PFSK-1 (cell line): ENCODE data around the gene DRD2.

Source experiments
- FOXP2 ChIP-seq: optimal IDR thresholded peaks from 2 replicates; pipeline ENCODE3; 2011; ENCODE audit warnings: borderline replicate concordance, control low read depth, inconsistent platforms; ENCODE audit not compliant: insufficient read depth; ENCODE audit errors: extremely low read length, extremely low read depth
- POLR2AphosphoS5 ChIP-seq: IDR thresholded peaks from 2 replicates; pipeline ENCODE4 v1.6.1; 2012; ENCODE audit warnings: low read depth, mild to moderate bottlenecking, control low read depth, low read length, moderate library complexity
- REST ChIP-seq, 2 experiments: IDR thresholded peaks; 2 replicates each; pipeline versions ENCODE4 v1.6.1 to v1.8.0; 2011 to 2012; ENCODE audit warnings: low read depth in 2 of 2, low read length in 2 of 2, control low read depth in 1 of 2, inconsistent platforms in 1 of 2, mild to moderate bottlenecking in 1 of 2, moderate library complexity in 1 of 2; ENCODE audit not compliant: insufficient read depth in 1 of 2
- SIN3A ChIP-seq: IDR thresholded peaks from 2 replicates; pipeline ENCODE4 v1.6.1; 2012; ENCODE audit warnings: mild to moderate bottlenecking, low read length, moderate library complexity, borderline replicate concordance; ENCODE audit not compliant: insufficient read depth
- TAF1 ChIP-seq: IDR thresholded peaks from 2 replicates; pipeline ENCODE4 v1.6.1; 2012; ENCODE audit warnings: low read length, control low read depth, borderline replicate concordance; ENCODE audit not compliant: insufficient read depth

DRD2 gene

GRCh38 chr11:113396690-113397089 is 78.5 kb downstream of the DRD2 start:
- TF ChIP-seq SIN3A = no peak
- no peak for TF ChIP-seq FOXP2
- no peak for TF ChIP-seq POLR2AphosphoS5
- no peak for TF ChIP-seq TAF1
- TF ChIP-seq REST (IDR thresholded peaks at IDR 0.05; ENCODE audit: insufficient read depth in 1 of 2, low read depth in 2 of 2, low read length in 2 of 2) = no peak

- TF ChIP-seq SIN3A = no peak
- TF ChIP-seq POLR2AphosphoS5 = no peak
- no peak for TF ChIP-seq TAF1
- TF ChIP-seq FOXP2 = no peak
- no peak for TF ChIP-seq REST (IDR thresholded peaks at IDR 0.05; ENCODE audit: insufficient read depth in 1 of 2, low read depth in 2 of 2, low read length in 2 of 2)
These were observed 79.3 kb downstream of the DRD2 start for GRCh38 chr11:113395782-113396336.

- TF ChIP-seq FOXP2 = no peak
- TF ChIP-seq TAF1 = no peak
- TF ChIP-seq SIN3A = no peak
- no peak for TF ChIP-seq POLR2AphosphoS5
- TF ChIP-seq REST (IDR thresholded peaks at IDR 0.05; ENCODE audit: insufficient read depth in 1 of 2, low read depth in 2 of 2, low read length in 2 of 2) = no peak
These were observed 80.3 kb downstream of the DRD2 start for GRCh38 chr11:113394919-113395318.

- TF ChIP-seq REST (IDR thresholded peaks at IDR 0.05; ENCODE audit: insufficient read depth in 1 of 2, low read depth in 2 of 2, low read length in 2 of 2) = no peak
- TF ChIP-seq POLR2AphosphoS5 = no peak
- TF ChIP-seq TAF1 = no peak
- no peak for TF ChIP-seq FOXP2
- no peak for TF ChIP-seq SIN3A
These were observed 81.7 kb downstream of the DRD2 start for GRCh38 chr11:113393501-113393985.
